SK-N-DZ (cell line): ENCODE results near the gene PCDHGB6.
A peak's percentile ranks its signal among the peaks of the same experiment; 100 is the strongest.
"Not testable (repeated sequence)": the region's sequence is repeated elsewhere in the genome, so short reads cannot be mapped to it uniquely, and the experiment has no call there.

Source experiments
- DNase-seq: peaks from one replicate; pipeline ENCODE4 v3.0.0-alpha.2; 2015; ENCODE audit warnings: low spot score

PCDHGB6 gene

DNA sequence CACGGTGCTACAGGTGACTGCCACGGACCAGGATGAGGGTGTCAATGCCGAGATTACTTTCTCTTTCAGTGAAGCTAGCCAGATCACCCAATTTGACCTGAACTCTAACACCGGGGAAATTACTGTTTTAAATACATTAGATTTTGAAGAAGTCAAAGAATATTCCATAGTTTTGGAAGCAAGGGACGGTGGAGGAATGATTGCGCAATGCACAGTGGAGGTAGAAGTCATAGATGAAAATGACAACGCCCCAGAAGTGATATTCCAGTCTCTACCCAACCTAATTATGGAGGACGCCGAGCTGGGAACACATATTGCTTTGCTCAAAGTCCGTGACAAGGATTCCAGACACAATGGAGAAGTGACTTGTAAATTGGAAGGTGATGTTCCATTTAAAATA, 19.2 kb upstream of the PCDHGB6 start:
- DNase-seq: no peak

DNA sequence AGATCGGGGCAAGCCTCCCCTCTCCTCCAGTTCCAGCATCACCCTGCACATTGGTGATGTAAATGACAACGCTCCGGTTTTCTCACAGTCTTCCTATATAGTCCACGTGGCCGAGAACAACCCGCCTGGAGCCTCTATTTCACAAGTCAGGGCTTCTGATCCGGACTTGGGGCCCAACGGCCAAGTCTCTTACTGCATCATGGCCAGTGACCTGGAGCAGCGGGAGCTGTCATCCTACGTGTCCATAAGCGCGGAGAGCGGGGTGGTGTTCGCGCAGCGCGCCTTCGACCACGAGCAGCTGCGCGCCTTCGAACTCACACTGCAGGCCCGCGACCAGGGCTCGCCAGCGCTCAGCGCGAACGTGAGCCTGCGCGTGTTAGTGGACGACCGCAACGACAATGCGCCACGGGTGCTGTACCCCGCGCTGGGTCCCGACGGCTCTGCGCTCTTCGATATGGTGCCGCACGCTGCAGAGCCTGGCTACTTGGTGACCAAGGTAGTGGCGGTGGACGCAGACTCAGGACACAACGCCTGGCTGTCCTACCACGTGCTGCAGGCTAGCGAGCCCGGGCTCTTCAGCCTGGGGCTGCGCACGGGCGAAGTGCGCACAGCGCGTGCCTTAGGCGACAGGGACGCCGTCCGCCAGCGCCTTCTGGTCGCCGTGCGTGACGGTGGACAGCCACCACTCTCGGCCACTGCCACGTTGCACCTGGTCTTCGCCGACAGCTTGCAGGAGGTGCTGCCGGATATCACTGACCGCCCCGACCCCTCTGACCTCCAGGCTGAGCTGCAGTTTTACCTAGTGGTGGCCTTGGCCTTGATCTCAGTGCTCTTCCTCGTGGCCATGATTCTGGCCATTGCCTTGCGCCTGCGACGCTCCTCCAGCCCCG, 18.4 kb upstream of the PCDHGB6 start:
- DNase-seq: no peak

DNA sequence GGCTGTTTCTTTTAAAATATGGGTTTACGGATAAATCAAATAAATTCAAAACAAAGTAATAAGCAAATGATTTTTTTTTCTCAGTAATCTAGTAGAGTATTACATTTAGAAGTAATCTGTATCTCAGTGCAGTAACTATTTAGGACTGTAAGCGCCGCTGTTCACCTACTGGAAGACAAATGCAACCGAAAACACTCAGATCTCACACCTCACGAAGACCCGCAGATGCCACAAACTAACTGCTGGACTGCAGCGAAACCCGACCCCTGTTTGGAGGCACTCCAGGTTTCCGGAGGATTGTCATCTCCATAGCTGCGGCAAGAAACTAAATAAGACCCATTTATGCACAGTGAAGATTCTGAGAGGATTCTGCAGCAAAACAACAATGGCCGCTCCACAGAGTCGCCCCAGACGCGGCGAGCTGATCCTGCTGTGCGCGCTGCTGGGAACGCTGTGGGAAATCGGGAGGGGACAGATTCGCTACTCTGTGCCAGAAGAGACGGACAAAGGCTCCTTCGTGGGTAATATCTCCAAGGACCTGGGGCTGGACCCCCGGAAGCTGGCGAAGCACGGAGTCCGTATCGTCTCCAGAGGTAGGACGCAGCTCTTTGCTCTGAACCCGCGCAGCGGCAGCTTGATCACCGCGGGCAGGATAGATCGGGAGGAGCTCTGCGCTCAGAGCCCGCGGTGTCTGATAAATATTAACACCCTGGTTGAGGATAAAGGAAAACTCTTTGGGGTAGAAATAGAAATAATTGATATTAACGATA, 15.2 kb upstream of the PCDHGB6 start, which contains the start of gene PCDHGA8:
Gene PCDHGA8 (plus strand): TSS at position 205 of the 770 bp plus-strand sequence. CDS start 181 bp downstream, at position 386.
- no peak for DNase-seq

DNA sequence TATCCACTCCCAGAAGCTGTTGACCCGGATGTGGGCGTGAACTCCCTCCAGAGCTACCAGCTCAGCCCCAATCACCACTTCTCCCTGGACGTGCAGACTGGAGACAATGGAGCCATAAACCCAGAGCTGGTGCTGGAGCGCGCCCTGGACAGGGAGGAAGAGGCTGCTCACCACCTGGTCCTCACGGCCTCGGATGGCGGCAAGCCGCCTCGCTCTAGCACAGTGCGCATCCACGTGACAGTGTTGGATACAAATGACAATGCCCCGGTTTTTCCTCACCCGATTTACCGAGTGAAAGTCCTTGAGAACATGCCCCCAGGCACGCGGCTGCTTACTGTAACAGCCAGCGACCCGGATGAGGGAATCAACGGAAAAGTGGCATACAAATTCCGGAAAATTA, 14.6 kb upstream of the PCDHGB6 start:
- DNase-seq: no peak

DNA sequence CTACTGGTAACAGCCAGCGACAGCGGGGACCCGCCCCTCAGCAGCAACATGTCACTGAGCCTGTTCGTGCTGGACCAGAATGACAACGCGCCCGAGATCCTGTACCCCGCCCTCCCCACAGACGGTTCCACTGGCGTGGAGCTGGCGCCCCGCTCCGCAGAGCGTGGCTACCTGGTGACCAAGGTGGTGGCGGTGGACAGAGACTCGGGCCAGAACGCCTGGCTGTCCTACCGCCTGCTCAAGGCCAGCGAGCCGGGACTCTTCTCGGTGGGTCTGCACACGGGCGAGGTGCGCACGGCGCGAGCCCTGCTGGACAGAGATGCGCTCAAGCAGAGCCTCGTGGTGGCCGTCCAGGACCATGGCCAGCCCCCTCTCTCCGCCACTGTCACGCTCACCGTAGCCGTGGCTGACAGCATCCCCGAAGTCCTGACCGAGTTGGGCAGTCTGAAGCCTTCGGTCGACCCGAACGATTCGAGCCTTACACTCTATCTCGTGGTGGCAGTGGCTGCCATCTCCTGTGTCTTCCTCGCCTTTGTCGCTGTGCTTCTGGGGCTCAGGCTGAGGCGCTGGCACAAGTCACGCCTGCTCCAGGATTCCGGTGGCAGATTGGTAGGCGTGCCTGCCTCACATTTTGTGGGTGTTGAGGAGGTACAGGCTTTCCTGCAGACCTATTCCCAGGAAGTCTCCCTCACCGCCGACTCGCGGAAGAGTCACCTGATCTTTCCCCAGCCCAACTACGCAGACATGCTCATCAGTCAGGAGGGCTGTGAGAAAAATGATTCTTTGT, 13.2 kb upstream of the PCDHGB6 start:
- not testable (repeated sequence) for DNase-seq

DNA sequence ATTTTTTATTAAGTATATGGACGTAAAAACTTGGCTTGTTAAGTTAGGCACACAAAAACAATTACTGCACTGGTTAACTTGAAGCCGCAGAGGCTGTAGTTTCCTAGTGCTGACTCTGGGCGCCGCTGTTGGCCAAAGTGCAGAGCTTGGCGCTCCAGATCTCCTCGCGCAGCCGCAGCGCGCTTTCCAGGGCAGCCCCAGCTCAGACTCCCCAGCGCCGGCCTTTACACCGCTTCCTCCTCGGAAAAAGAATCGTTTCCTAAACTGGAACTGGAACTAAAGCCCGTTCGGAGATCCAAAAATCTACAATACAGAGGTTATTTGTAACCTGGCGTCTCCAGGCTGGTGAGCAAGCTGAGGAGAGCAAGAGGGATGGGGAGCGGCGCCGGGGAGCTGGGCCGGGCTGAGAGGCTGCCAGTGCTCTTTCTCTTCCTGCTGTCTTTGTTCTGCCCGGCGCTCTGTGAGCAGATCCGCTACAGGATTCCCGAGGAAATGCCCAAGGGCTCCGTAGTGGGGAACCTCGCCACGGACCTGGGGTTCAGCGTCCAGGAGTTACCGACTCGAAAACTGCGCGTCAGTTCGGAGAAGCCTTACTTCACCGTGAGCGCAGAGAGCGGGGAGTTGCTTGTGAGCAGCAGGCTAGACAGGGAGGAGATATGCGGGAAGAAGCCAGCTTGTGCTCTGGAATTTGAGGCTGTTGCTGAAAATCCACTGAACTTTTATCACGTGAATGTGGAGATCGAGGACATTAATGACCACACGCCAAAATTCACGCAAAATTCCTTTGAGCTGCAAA, 9.9 kb upstream of the PCDHGB6 start, which contains the start of gene PCDHGB5:
Gene PCDHGB5 (plus strand): TSS at position 192 of the 796 bp plus-strand sequence. CDS start 181 bp downstream, at position 373.
- not testable (repeated sequence) for DNase-seq

DNA sequence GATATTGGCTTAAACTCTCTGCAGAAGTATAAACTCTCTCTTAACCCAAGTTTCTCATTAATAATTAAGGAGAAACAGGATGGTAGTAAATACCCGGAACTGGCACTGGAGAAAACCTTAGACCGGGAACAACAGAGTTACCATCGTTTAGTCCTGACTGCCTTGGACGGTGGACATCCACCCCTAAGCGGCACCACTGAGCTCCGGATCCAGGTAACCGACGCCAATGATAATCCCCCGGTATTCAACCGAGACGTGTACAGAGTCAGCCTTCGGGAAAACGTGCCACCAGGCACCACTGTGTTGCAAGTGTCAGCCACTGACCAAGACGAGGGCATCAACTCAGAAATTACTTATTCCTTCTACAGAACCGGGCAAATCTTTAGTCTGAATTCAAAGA, 9.2 kb upstream of the PCDHGB6 start:
- no peak for DNase-seq

DNA sequence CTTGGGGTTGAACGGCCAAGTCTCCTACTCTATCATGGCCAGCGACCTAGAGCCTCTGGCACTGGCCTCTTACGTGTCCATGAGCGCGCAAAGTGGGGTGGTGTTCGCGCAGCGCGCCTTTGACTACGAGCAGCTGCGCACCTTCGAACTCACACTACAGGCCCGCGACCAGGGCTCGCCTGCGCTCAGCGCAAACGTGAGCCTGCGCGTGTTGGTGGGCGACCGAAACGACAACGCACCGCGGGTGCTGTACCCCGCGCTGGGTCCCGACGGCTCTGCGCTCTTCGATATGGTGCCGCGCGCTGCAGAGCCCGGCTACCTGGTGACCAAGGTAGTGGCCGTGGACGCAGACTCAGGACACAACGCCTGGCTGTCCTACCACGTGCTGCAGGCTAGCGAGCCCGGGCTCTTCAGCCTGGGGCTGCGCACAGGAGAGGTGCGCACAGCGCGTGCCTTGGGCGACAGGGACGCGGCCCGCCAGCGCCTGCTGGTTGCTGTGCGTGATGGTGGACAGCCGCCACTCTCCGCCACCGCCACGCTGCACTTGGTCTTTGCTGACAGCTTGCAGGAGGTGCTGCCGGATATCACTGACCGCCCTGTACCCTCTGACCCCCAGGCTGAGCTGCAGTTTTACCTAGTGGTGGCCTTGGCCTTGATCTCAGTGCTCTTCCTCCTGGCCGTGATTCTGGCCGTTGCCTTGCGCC, 8.1 kb upstream of the PCDHGB6 start:
- DNase-seq: no peak

DNA sequence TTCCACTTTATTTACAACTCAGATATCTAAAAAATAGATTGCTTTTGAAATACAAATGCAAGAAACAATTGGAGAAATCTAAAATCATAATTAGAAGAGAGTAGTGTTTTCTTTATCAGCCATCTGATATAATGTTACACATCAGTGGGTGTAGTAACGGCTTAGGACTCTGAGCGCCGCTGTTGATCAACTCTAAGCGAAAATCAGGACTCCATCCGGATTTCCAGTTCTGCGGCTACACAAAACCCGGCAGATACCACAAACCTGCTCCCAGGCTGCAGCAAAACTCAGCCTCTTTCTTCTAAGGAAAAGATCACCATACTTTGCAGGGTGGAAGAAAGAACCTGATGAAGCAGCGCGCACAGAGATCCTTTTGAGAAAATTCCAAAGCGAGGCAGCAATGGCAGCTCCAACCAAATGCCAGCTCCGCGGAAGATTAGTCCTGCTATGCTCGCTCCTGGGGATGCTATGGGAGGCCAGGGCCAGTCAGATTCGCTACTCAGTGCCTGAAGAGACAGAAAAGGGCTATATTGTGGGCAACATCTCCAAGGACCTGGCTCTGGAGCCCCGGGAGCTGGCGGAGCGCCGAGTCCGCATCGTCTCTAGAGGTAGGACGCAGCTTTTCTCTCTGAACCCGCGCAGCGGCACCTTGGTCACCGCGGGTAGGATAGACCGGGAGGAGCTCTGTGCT, 5.1 kb upstream of the PCDHGB6 start, which contains the start of gene PCDHGA9:
Gene PCDHGA9 (plus strand): TSS at position 226 of the 691 bp plus-strand sequence. CDS start 175 bp downstream, at position 401.
- DNase-seq: peak; percentile 47

DNA sequence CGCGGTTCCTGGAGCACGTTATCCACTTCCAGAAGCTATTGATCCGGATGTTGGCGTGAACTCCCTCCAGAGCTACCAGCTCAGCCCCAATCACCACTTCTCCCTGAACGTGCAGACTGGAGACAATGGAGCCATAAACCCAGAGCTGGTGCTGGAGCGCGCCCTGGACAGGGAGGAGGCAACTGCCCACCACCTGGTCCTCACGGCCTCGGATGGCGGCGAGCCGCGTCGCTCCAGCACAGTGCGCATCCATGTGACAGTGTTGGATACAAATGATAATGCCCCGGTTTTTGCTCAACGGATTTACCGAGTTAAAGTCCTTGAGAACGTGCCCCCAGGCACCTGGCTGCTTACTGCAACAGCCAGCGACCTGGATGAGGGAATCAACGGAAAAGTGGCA, 4.4 kb upstream of the PCDHGB6 start:
- no peak for DNase-seq

DNA sequence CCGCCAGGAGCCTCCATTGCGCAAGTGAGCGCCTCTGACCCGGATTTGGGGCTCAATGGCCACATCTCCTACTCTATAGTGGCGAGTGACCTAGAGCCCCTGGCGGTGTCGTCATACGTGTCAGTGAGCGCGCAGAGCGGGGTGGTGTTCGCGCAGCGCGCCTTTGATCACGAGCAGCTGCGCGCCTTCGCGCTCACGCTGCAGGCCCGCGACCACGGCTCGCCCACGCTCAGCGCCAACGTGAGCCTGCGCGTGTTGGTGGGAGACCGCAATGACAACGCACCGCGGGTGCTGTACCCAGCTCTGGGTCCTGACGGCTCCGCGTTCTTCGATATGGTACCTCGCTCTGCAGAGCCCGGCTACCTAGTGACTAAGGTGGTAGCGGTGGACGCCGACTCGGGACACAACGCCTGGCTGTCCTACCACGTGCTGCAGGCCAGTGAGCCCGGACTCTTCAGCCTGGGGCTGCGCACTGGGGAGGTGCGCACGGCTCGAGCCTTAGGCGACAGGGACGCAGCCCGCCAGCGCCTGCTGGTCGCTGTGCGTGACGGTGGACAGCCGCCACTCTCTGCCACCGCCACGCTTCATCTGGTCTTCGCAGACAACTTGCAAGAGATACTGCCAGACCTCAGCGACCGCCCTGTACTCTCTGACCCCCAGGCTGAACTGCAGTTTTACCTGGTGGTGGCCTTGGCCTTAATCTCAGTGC, 1.9 kb downstream of the PCDHGB6 start:
- no peak for DNase-seq

DNA sequence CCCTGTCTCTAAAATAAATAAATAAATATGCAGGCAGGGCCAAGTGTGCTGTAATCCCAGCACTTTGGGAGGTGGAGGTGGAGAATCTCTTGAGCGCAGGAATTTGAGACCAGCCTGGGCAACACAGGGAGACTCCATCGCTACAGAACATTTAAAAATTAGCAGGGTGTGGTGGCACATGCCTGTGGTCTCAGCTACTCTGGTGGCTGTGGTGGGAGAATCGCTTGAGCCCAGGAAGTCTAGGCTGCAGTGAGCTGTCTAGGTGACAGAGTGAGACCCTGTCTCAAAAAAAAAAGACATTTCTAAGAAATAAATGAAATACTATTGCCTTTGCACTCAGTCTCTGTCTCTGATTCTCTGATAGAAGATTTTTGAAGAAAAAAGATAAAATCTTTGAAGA, 3.8 kb downstream of the PCDHGB6 start:
- DNase-seq: no peak

DNA sequence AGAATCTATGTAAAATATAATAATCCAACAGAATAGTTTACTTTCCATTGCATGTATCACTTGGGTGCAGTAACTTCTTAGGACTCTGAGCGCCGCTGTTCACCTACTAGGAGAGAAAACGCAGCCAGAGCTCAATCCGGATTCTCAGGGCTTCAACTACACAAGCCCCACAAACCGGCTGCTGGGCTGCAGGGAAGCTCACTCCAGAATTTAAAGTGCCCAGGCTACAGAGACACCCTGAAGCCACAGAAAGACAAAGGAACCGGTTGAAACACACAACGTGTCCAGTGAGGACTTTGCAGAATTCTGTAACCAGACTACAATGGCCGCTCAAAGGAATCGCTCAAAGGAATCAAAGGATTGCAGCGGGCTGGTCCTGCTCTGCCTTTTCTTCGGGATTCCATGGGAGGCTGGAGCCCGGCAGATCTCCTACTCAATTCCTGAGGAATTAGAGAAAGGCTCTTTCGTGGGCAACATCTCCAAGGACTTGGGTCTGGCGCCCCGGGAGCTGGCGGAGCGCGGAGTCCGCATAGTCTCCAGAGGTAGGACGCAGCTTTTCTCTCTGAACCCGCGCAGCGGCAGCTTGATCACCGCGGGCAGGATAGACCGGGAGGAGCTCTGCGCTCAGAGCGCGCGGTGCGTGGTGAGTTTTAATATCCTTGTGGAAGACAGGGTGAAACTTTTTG, 5.2 kb downstream of the PCDHGB6 start, which contains the start of gene PCDHGA10:
Gene PCDHGA10 (plus strand): TSS at position 134 of the 686 bp plus-strand sequence. CDS start 189 bp downstream, at position 323.
- DNase-seq: no peak

DNA sequence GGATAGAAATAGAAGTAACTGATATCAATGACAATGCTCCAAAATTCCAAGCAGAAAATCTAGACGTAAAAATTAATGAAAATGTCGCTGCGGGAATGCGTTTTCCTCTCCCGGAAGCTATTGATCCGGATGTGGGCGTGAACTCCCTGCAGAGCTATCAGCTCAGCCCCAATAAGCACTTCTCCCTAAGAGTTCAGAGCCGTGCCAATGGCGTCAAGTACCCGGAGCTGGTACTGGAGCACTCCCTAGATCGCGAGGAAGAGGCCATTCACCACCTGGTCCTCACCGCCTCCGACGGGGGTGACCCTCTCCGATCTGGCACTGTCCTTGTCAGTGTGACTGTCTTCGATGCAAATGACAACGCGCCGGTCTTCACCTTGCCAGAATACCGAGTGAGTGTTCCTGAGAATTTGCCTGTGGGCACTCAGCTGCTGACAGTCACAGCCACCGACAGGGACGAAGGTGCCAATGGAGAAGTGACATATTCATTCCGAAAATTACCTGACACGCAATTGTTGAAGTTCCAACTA, 5.8 kb downstream of the PCDHGB6 start:
- no peak for DNase-seq

DNA sequence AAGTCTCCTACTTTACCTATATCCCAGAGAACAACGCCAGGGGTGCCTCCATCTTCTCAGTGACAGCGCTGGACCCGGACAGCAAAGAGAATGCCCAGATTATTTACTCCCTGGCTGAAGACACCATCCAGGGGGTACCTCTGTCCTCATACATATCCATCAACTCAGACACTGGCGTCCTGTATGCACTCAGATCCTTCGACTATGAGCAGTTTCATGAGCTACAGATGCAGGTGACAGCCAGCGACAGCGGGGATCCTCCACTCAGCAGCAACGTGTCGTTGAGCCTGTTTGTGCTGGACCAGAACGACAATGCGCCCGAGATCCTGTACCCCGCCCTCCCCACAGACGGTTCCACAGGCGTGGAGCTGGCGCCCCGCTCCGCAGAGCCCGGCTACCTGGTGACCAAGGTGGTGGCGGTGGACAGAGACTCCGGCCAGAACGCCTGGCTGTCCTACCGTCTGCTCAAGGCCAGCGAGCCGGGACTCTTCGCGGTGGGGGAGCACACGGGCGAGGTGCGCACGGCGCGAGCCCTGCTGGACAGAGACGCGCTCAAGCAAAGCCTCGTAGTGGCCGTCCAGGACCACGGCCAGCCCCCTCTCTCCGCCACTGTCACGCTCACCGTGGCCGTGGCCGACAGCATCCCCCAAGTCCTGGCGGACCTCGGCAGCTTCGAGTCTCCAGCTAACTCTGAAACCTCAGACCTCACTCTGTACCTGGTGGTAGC, 6.9 kb downstream of the PCDHGB6 start:
- not testable (repeated sequence) for DNase-seq

DNA sequence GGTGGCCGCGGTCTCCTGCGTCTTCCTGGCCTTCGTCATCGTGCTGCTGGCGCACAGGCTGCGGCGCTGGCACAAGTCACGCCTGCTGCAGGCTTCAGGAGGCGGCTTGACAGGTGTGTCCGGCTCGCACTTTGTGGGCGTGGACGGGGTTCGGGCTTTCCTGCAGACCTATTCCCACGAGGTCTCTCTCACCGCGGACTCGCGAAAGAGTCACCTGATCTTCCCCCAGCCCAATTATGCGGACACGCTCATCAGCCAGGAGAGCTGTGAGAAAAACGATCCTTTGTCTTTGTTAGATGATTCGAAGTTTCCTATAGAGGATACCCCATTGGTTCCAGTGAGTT, 7.4 kb downstream of the PCDHGB6 start:
- DNase-seq: not testable (repeated sequence)
